Right lobe of liver (tissue), 6 donors: Measurements from ENCODE around the gene MYO9A. TPM values are rescaled to one million over a fixed set of nuclear protein-coding genes. Genes with fewer than 3 reads are reported as not detected.
"Not testable (repeated sequence)": the region's sequence is repeated elsewhere in the genome, so short reads cannot be mapped to it uniquely, and the experiment has no call there.

Experiments
- ATAC-seq, 4 donors: fragments of 200-7000 bp; cut with Tn5 transposase; one replicate each; pipeline ENCODE4 v1.9.1; 2020; ENCODE audit warnings: mild to moderate bottlenecking in 4 of 4, moderate library complexity in 4 of 4
- DNase-seq, 3 donors: peaks; one replicate each; pipeline ENCODE4 v3.0.0-alpha.2; 2020
- H3K27ac ChIP-seq, 3 donors: fragments of 200-600 bp; one replicate each; pipeline ENCODE4 v1.8.0; 2022
- H3K27me3 ChIP-seq, 2 donors: fragments of 200-600 bp; one replicate each; pipeline ENCODE4 v1.8.0; 2022
- H3K36me3 ChIP-seq, 4 donors: fragments of 200-600 bp; sonication (generic) in 1 of 4; one replicate each; pipeline versions ENCODE4 v1.5.1 to v1.8.0; 2017 to 2022; ENCODE audit warnings: control low read depth in 1 of 4
- H3K4me1 ChIP-seq, 4 donors: fragments of 200-600 bp; sonication (generic) in 1 of 4; one replicate each; pipeline versions ENCODE4 v1.5.1 to v1.8.0; 2017 to 2022; ENCODE audit warnings: control low read depth in 1 of 4
- H3K4me3 ChIP-seq, 3 donors: fragments of 200-600 bp; one replicate each; pipeline ENCODE4 v1.8.0; 2022
- H3K9me3 ChIP-seq, 4 donors: fragments of 200-600 bp; sonication (generic) in 1 of 4; one replicate each; pipeline versions ENCODE4 v1.5.1 to v1.8.0; 2017 to 2022; ENCODE audit warnings: control low read depth in 1 of 4
- POLR2A ChIP-seq: fragments of 450-650 bp; IDR thresholded peaks from one replicate; pipeline ENCODE4 v1.6.1; 2017; ENCODE audit warnings: antibody characterized with exemption, mild to moderate bottlenecking
- WGBS: methylation state at CpG from one replicate; pipeline ENCODE4 v1.1.6; 2018; ENCODE audit warnings: low coverage, low lambda C conversion rate; ENCODE audit not compliant: insufficient coverage; ENCODE audit errors: missing lambda C conversion rate; 5-methylcytosine and 5-hydroxymethylcytosine counted together
- intact Hi-C, 2 donors: fragments of 100-400 bp; cut with DNase I; formaldehyde crosslinking; loops; one replicate each; pipeline versions ENCODE4 v1.11.2 to v1.14.1; 2022
- total RNA-seq, 6 experiments: library from RNA; depleted of rRNA in 2 of 6; stranded (reverse); fragments of >200 nt in 2 of 6; fragmentation: NEBNext Ultra II Directional in 3 of 6; extraction: Animal tissue kit (Norgen Biotek cat#: 25700) in 3 of 6; gene quantifications; one replicate each; pipeline versions ENCODE4 v1.1.0 to v1.2.4, GENCODE V29; 2016 to 2023
- TF ChIP-seq, protein P1 (sequence below), 4 donors: fragments of 200-600 bp in 3 of 4; fragments of 450-650 bp in 1 of 4; IDR thresholded peaks; one replicate each; pipeline versions ENCODE4 v1.5.1 to v1.8.0; 2016 to 2022; ENCODE audit warnings: antibody characterized with exemption in 4 of 4, mild to moderate bottlenecking in 2 of 4
- donor health status: DM: no; HTN: yes; CAD: no.
- donor health status: DM: no; HTN: no; CAD: no.
- donor health status: DM: no; HTN: no; CAD: no.
- donor health status: DM: no; HTN: yes; CAD: no.
- donor health status: DM: no; HTN: yes; CAD: no.

The MYO9A gene
- total RNA-seq, 6 experiments from 2014 or later = 5.6 to 10.4 (median 8.5) TPM

DNA sequence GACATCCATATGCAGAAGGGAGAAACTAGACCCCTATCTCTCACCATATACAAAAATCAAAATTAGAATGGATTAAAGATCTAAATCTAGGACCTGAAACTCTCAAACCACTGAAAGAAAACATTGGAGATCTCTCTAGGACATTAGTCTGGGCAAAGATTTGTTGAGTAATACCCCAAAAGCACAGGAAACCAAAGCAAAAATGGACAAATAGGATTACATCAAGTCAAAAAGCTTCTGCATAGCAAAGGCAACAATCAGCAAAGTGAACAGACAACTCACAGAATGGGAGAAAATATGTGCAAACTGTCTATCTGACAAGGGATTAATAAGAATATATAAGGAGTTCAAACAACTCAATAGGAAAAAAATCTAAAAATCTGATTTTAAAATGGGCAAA lies 54.8 kb downstream of the MYO9A start:
- no peak overlapping the region for H3K4me3 ChIP-seq
- H3K36me3 ChIP-seq = no peaks in the 10 kb centered on the region
- TF ChIP-seq, protein P1, sequence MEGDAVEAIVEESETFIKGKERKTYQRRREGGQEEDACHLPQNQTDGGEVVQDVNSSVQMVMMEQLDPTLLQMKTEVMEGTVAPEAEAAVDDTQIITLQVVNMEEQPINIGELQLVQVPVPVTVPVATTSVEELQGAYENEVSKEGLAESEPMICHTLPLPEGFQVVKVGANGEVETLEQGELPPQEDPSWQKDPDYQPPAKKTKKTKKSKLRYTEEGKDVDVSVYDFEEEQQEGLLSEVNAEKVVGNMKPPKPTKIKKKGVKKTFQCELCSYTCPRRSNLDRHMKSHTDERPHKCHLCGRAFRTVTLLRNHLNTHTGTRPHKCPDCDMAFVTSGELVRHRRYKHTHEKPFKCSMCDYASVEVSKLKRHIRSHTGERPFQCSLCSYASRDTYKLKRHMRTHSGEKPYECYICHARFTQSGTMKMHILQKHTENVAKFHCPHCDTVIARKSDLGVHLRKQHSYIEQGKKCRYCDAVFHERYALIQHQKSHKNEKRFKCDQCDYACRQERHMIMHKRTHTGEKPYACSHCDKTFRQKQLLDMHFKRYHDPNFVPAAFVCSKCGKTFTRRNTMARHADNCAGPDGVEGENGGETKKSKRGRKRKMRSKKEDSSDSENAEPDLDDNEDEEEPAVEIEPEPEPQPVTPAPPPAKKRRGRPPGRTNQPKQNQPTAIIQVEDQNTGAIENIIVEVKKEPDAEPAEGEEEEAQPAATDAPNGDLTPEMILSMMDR (IDR thresholded peaks at IDR 0.05) = no peak
- TF ChIP-seq POLR2A = no peak
- no peaks in the 10 kb centered on the region for H3K27me3 ChIP-seq
- H3K9me3 ChIP-seq = no peaks in the 10 kb centered on the region
- no peaks in the 10 kb centered on the region for H3K4me1 ChIP-seq
- ATAC-seq = no peak
- intact Hi-C loops = no loop called here
- DNase-seq = no peak
- H3K27ac ChIP-seq = no peak overlapping the region

DNA sequence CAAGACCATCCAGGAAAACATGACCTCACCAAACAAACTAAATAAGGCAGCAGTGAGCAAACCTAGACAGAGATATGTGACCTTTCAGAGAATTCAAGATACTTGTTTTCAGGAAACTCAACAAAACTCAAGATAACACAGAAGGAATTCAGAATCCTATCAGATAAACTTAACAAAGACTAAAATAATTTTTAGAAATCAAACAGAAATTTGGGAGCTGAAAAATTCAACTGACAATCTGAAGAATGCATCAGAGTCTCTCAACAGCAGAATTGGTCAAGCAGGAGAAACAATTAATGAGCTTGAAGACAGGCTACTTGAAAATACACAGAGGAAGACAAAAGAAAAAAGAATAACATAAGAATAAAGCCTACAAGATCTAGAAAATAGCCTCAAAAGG lies 55.6 kb downstream of the MYO9A start:
- intact Hi-C loops = no loop called here
- H3K27ac ChIP-seq = no peak overlapping the region
- TF ChIP-seq, protein P1 (IDR thresholded peaks at IDR 0.05) = no peak
- no peak for TF ChIP-seq POLR2A
- no peaks in the 10 kb centered on the region for H3K36me3 ChIP-seq
- H3K9me3 ChIP-seq = no peaks in the 10 kb centered on the region
- H3K4me3 ChIP-seq = no peak overlapping the region
- DNase-seq (no peak), ATAC-seq (no peak)
- no peaks in the 10 kb centered on the region for H3K27me3 ChIP-seq
- H3K4me1 ChIP-seq = no peaks in the 10 kb centered on the region

DNA sequence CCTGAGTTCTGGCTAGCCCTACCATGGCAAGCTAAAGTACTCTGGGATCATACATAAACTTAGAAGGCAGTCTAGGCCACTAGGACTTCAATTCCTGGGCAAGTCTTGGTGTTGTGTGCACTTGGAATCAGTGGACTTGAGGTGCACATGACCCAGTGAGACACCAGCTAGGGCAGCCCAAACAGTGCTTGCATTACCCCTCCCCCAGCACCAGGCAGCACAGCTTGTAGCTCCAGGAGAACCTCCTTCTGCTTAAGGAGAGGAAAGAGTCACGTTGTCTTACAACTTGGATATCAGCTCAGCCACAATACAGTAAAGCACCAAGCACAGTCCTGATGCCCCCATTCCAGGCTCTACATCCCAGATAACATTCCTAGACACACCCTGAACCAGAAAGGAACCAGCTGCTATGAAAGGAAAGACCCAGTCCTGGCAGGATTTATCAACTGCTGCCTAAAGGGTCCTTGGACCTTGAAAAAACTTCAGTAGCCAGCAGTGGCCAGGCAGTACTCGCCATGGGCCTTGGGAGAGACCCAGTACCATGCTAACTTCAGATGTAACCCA lies 57.2 kb downstream of the MYO9A start:
- DNase-seq = no peak
- peak in 1 of 4 donors; percentile 17 for ATAC-seq
- no peak overlapping the region for H3K27ac ChIP-seq
- WGBS = no CpG with 5 or more reads among the region's 2 CpGs
- no peaks in the 10 kb centered on the region for H3K4me1 ChIP-seq
- no peak overlapping the region for H3K4me3 ChIP-seq
- H3K27me3 ChIP-seq = no peaks in the 10 kb centered on the region
- intact Hi-C loops = no loop called here
- H3K36me3 ChIP-seq = no peaks in the 10 kb centered on the region
- no peaks in the 10 kb centered on the region for H3K9me3 ChIP-seq
- TF ChIP-seq, protein P1 (IDR thresholded peaks at IDR 0.05) = no peak
- TF ChIP-seq POLR2A = no peak

DNA sequence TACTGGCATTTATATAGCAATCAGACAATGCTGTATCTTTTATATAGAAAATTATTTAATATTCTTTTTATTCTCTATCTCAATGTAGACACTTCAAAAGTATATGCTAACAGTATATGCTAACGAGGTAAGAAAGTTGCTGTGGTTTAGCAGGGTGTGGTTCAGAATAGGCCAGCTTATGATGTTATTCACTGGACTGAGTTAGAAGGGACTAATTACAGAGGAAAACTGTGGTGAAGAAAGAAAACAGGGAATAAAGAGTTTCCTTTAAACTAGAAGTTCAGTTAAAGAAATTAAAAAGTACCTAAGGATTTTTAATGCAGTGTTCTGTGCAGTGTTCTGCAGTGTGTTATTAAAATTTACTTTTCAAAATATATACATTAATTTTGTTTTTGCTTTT lies 59.4 kb downstream of the MYO9A start:
- intact Hi-C loops = no loop called here
- ATAC-seq = no peak
- Histone ChIP-seq H3K9me3 (no peaks in the 10 kb centered on the region), H3K4me1 (no peaks in the 10 kb centered on the region), H3K36me3 (no peaks in the 10 kb centered on the region), H3K4me3 (no peak overlapping the region), H3K27ac (no peak overlapping the region), H3K27me3 (no peaks in the 10 kb centered on the region)
- DNase-seq = no peak
- TF ChIP-seq POLR2A = no peak
- TF ChIP-seq, protein P1 (IDR thresholded peaks at IDR 0.05) = no peak
- whole genome bisulfite sequencing = 82% methylated on average over 1 of the region's 1 CpG

DNA sequence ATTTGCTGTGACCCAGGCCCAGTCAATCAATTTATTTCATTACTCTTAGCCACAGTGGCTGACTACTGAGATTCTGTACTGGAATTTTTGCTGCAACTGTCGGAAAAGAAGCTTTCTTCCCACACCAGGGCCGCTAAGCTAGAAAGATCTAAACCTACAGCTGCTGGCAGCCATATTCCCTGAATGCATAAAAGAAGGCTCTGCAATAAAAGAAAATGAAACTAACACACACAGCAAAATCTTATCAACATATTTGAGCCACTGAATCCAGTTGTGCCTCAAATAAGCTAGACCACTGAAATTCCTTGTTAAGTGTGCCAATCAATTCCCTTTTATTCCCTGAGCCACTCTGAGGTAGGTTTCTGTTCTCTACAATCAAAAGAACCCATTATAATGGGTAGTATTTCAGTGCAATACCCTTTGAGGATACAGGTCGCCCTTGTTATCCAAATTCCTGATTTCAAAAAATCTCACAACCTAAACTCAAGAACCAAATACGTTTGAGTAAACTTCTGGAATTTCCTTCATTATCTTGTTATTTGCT lies 60.3 kb downstream of the MYO9A start:
- no peak overlapping the region for H3K4me3 ChIP-seq
- no peaks in the 10 kb centered on the region for H3K4me1 ChIP-seq
- ATAC-seq (peak in 1 of 4 donors; percentile 18), DNase-seq (no peak)
- no peaks in the 10 kb centered on the region for H3K9me3 ChIP-seq
- no peaks in the 10 kb centered on the region for H3K36me3 ChIP-seq
- H3K27ac ChIP-seq = no peak overlapping the region
- no peaks in the 10 kb centered on the region for H3K27me3 ChIP-seq
- intact Hi-C loops = no loop called here
- TF ChIP-seq POLR2A = no peak
- TF ChIP-seq, protein P1 (IDR thresholded peaks at IDR 0.05) = no peak
- 72% methylated on average over 4 of the region's 4 CpGs for WGBS

DNA sequence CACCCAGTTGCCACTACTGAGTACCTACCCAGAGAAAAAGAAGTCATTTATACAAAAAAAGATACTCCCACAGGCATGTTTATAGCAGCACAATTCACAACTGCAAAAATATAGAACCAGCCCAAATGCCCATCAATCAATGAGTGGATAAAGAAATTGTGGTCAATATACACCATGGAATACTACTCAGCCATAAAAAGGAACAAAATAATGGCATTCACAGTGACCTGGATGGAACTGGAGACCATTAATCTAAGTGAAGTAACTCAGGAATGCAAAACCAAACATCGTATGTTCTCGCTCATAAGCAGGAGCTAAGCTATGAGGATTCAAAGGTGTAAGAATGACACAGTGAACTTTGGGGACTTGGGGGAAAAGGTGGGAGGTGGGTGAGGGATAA lies 61.7 kb downstream of the MYO9A start:
- DNase-seq, H3K36me3 ChIP-seq, H3K27ac ChIP-seq, ATAC-seq, intact Hi-C loops, H3K27me3 ChIP-seq, H3K4me1 ChIP-seq, H3K9me3 ChIP-seq, H3K4me3 ChIP-seq: not testable (repeated sequence)
- 100% methylated on average over 2 of the region's 2 CpGs for WGBS

DNA sequence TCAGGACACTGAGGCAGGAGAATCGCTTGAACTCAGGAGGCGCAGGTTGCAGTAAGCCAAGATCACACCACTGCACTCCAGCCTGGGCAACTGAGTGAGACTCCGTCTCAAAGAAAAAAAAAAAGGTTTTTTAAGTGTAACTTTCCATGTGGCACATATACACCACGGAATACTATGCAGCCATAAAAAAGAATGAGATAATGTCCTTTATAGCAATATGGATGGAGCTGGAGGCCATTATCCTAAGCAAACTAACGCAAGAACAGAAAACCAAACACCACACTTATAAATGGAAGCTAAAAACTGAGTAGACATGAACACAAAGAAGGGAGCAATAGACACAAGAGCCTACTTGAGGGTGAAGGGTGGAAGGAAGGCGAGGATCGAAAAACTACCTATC lies 64.7 kb downstream of the MYO9A start:
- H3K4me3 ChIP-seq, H3K27me3 ChIP-seq, H3K36me3 ChIP-seq, DNase-seq, H3K4me1 ChIP-seq, H3K27ac ChIP-seq, intact Hi-C loops, ATAC-seq, H3K9me3 ChIP-seq: not testable (repeated sequence)
- 89% methylated on average over 5 of the region's 7 CpGs for WGBS
